DND-41 (cell line): ENCODE results near the gene MCEE.

Source experiments
- EZH2 ChIP-seq: IDR thresholded peaks from 3 replicates; pipeline ENCODE4 v1.6.1; 2012; ENCODE audit warnings: borderline replicate concordance, low read depth, mild to moderate bottlenecking, moderate library complexity, low read length, inconsistent platforms; ENCODE audit not compliant: severe bottlenecking
- TF ChIP-seq, protein P1 (sequence below): IDR thresholded peaks from 2 replicates; pipeline ENCODE4 v1.5.1; 2012; ENCODE audit warnings: borderline replicate concordance, low read length, moderate library complexity, mild to moderate bottlenecking; ENCODE audit not compliant: poor library complexity, severe bottlenecking; ENCODE audit errors: extremely low read depth

DNA sequence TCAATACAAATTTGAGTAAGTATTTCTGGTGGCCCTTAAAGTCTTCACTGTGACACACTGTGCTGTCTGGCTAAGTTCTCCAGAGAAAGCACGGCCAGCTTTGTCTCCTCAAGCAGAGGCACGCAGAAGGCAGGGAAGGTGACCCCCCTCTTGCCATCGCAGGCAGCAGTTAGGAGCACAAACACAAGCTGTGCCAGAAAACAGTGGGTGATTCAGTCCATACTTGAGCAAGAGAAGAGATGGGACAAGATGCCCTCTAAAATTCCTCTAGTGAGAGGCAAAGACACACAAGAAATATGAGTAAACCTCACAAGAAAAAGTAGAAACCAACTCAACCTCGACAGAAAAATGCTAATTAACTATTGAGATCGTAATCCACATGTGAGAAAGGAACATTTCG lies 9.8 kb downstream of the MCEE start:
- TF ChIP-seq EZH2 = no peak
- TF ChIP-seq, protein P1, sequence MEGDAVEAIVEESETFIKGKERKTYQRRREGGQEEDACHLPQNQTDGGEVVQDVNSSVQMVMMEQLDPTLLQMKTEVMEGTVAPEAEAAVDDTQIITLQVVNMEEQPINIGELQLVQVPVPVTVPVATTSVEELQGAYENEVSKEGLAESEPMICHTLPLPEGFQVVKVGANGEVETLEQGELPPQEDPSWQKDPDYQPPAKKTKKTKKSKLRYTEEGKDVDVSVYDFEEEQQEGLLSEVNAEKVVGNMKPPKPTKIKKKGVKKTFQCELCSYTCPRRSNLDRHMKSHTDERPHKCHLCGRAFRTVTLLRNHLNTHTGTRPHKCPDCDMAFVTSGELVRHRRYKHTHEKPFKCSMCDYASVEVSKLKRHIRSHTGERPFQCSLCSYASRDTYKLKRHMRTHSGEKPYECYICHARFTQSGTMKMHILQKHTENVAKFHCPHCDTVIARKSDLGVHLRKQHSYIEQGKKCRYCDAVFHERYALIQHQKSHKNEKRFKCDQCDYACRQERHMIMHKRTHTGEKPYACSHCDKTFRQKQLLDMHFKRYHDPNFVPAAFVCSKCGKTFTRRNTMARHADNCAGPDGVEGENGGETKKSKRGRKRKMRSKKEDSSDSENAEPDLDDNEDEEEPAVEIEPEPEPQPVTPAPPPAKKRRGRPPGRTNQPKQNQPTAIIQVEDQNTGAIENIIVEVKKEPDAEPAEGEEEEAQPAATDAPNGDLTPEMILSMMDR = no peak
